NB4 (cell line): Measurements from ENCODE around the gene AKAP5.

Experiments
- POLR2A ChIP-seq: IDR thresholded peaks from 2 replicates; pipeline ENCODE4 v1.6.1; 2011; ENCODE audit warnings: mild to moderate bottlenecking; ENCODE audit not compliant: insufficient read length; ENCODE audit errors: extremely low read depth
- TF ChIP-seq, protein P1 (sequence below): IDR thresholded peaks from one replicate; pipeline ENCODE4 v1.5.1; 2012; ENCODE audit warnings: low read depth, low read length
- TF ChIP-seq, protein P2 (sequence below): IDR thresholded peaks from 2 replicates; pipeline ENCODE4 v1.6.1; 2011; ENCODE audit warnings: low read depth, low read length

DNA sequence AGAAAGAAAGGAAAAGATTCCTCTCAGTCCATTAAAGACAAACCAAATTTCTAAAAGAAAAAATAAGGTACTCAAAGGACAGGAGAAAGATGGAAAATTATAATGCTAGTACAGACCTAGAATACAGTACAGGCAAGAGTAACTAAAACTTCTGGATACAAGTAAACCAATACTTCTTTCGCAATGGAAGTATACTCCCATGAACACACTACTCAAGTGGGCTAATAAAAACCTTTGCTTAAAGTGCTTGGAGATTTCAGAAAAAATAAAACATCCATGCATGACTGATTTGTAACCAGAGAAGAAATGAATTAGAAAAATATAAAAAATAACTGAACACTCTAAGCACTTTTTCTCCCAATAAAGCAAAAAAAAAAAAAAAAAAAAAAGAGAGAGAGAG lies 34.8 kb downstream of the AKAP5 start:
- no peak for TF ChIP-seq POLR2A
- TF ChIP-seq, protein P1, sequence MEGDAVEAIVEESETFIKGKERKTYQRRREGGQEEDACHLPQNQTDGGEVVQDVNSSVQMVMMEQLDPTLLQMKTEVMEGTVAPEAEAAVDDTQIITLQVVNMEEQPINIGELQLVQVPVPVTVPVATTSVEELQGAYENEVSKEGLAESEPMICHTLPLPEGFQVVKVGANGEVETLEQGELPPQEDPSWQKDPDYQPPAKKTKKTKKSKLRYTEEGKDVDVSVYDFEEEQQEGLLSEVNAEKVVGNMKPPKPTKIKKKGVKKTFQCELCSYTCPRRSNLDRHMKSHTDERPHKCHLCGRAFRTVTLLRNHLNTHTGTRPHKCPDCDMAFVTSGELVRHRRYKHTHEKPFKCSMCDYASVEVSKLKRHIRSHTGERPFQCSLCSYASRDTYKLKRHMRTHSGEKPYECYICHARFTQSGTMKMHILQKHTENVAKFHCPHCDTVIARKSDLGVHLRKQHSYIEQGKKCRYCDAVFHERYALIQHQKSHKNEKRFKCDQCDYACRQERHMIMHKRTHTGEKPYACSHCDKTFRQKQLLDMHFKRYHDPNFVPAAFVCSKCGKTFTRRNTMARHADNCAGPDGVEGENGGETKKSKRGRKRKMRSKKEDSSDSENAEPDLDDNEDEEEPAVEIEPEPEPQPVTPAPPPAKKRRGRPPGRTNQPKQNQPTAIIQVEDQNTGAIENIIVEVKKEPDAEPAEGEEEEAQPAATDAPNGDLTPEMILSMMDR, result no peak
- TF ChIP-seq, protein P2, sequence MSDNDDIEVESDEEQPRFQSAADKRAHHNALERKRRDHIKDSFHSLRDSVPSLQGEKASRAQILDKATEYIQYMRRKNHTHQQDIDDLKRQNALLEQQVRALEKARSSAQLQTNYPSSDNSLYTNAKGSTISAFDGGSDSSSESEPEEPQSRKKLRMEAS, result no peak
